Measurements from ENCODE around the gene COQ2.
A peak's percentile ranks its signal among the peaks of the same experiment; 100 is the strongest.

Gene COQ2

GRCh38 chr4:83283181-83283580, 1.4 kb downstream of the COQ2 start:
- peak overlapping the region; percentile 85 for H3K4me3 ChIP-seq (ENCODE audit: low read length)
- H3K9me2 ChIP-seq (replicated peaks; ENCODE audit: control insufficient read depth, low read length), result no peaks in the 10 kb centered on the region
- H3K27me3 ChIP-seq (ENCODE audit: control insufficient read depth, low read length), result no peaks in the 10 kb centered on the region
- H3K4me1 ChIP-seq (ENCODE audit: control insufficient read depth, low read length), result peaks cover 36% of the 10 kb centered on the region
- TF ChIP-seq CTCF (IDR thresholded peaks at IDR 0.05; ENCODE audit: low read depth, low read length, poor library complexity, severe bottlenecking) (no peak), EZH2phosphoT487 (IDR thresholded peaks at IDR 0.05; ENCODE audit: borderline replicate concordance, low read length) (no peak)
- H3K9me3 ChIP-seq (ENCODE audit: control insufficient read depth, insufficient read depth, low read length), result no peaks in the 10 kb centered on the region
- H3K27ac ChIP-seq (ENCODE audit: low read depth, low read length), result no peak overlapping the region
- H3K36me3 ChIP-seq (ENCODE audit: control insufficient read depth, low read length), result peaks cover 5% of the 10 kb centered on the region
- peaks cover 15% of the 10 kb centered on the region for H3F3A ChIP-seq (ENCODE audit: control insufficient read depth, insufficient read depth)
- H4K20me1 ChIP-seq (ENCODE audit: control insufficient read depth, insufficient read depth, low read depth, low read length), result no peaks in the 10 kb centered on the region
- peaks cover 30% of the 10 kb centered on the region for H3K79me2 ChIP-seq (ENCODE audit: control insufficient read depth, low read length)
- H3K4me2 ChIP-seq (ENCODE audit: low read length), result peak overlapping the region; percentile 89

GRCh38 chr4:83282049-83282535, 2.5 kb downstream of the COQ2 start:
- no peak overlapping the region for H3K27ac ChIP-seq (ENCODE audit: low read depth, low read length)
- TF ChIP-seq EZH2phosphoT487 (IDR thresholded peaks at IDR 0.05; ENCODE audit: borderline replicate concordance, low read length) (no peak), CTCF (IDR thresholded peaks at IDR 0.05; ENCODE audit: low read depth, low read length, poor library complexity, severe bottlenecking) (peak; percentile 74)

GRCh38 chr4:83281307-83281706, 3.3 kb downstream of the COQ2 start:
- no peak overlapping the region for H3K27ac ChIP-seq (ENCODE audit: low read depth, low read length)
- peaks cover 46% of the 10 kb centered on the region for H3K4me1 ChIP-seq (ENCODE audit: control insufficient read depth, low read length)
- no peaks in the 10 kb centered on the region for H3K9me3 ChIP-seq (ENCODE audit: control insufficient read depth, insufficient read depth, low read length)
- peaks cover 30% of the 10 kb centered on the region for H3K79me2 ChIP-seq (ENCODE audit: control insufficient read depth, low read length)
- H3F3A ChIP-seq (ENCODE audit: control insufficient read depth, insufficient read depth), result peaks cover 18% of the 10 kb centered on the region
- H3K9me2 ChIP-seq (replicated peaks; ENCODE audit: control insufficient read depth, low read length), result no peaks in the 10 kb centered on the region
- H4K20me1 ChIP-seq (ENCODE audit: control insufficient read depth, insufficient read depth, low read depth, low read length), result no peaks in the 10 kb centered on the region
- peaks cover 16% of the 10 kb centered on the region for H3K36me3 ChIP-seq (ENCODE audit: control insufficient read depth, low read length)
- H3K4me2 ChIP-seq (ENCODE audit: low read length), result no peak overlapping the region
- no peaks in the 10 kb centered on the region for H3K27me3 ChIP-seq (ENCODE audit: control insufficient read depth, low read length)
- TF ChIP-seq EZH2phosphoT487 (IDR thresholded peaks at IDR 0.05; ENCODE audit: borderline replicate concordance, low read length), result no peak
- TF ChIP-seq CTCF (IDR thresholded peaks at IDR 0.05; ENCODE audit: low read depth, low read length, poor library complexity, severe bottlenecking), result no peak
- H3K4me3 ChIP-seq (ENCODE audit: low read length), result no peak overlapping the region

More at GRCh38 chr4:83282049-83282535, 2.5 kb downstream of the COQ2 start:
- Histone ChIP-seq H3K27me3 (ENCODE audit: control insufficient read depth, low read length) (no peaks in the 10 kb centered on the region), H3K79me2 (ENCODE audit: control insufficient read depth, low read length) (peaks cover 30% of the 10 kb centered on the region), H4K20me1 (ENCODE audit: control insufficient read depth, insufficient read depth, low read depth, low read length) (no peaks in the 10 kb centered on the region), H3K36me3 (ENCODE audit: control insufficient read depth, low read length) (peaks cover 12% of the 10 kb centered on the region), H3F3A (ENCODE audit: control insufficient read depth, insufficient read depth) (peaks cover 15% of the 10 kb centered on the region), H3K4me3 (ENCODE audit: low read length) (no peak overlapping the region), H3K9me2 (replicated peaks; ENCODE audit: control insufficient read depth, low read length) (no peaks in the 10 kb centered on the region), H3K4me2 (ENCODE audit: low read length) (peak overlapping the region; percentile 22), H3K4me1 (ENCODE audit: control insufficient read depth, low read length) (peaks cover 38% of the 10 kb centered on the region), H3K9me3 (ENCODE audit: control insufficient read depth, insufficient read depth, low read length) (no peaks in the 10 kb centered on the region)
